ENCODE results near the gene LRRC37A3. TPM values are rescaled to one million over a fixed set of nuclear protein-coding genes. Genes with fewer than 3 reads are reported as not detected.
"Not testable (repeated sequence)": the region's sequence is repeated elsewhere in the genome, so short reads cannot be mapped to it uniquely, and the experiment has no call there.

The LRRC37A3 gene
- total and polyA plus RNA-seq, 12 donors, result 1.0 to 5.9 (median 3.2) TPM

GRCh38 chr17:64920026-64920418 lies 744 bp upstream of the LRRC37A3 start:
- Histone ChIP-seq H3K27ac (peak overlapping the region; percentile 73 to 97 (median 93)), H3K4me3 (peak overlapping the region; percentile 39 to 89 (median 68)), H3K9me3 (no peaks in the 10 kb centered on the region), H3K4me1 (peaks cover 0 to 23% (median 5%) of the 10 kb centered on the region in 9 donors), H3K27me3 (no peaks in the 10 kb centered on the region), H3K36me3 (peaks cover 0 to 6% (median 0%) of the 10 kb centered on the region in 9 donors)
- no peak for TF ChIP-seq CTCF (IDR thresholded peaks at IDR 0.05)
- ATAC-seq (peak in 7 of 8 donors; percentile 4 to 50 (median 22)), DNase-seq (peak in 1 of 2 donors; percentile 29)
- WGBS, 2 donors, result 85 to 89% methylated on average over 9 of the region's 9 CpGs
- intact Hi-C loops (cut with DNase I), result loop anchor here in 1 of 10 donors (10.0 kb wide), 1 partner anchor 275 kb away; no protein-coding TSS in a partner anchor

GRCh38 chr17:64918842-64919288 lies 413 bp downstream of the LRRC37A3 start:
- H3K36me3 ChIP-seq; H3K27me3 ChIP-seq; intact Hi-C loops (cut with DNase I); H3K9me3 ChIP-seq: not testable (repeated sequence)
- peak overlapping the region; percentile 73 to 97 (median 93) for H3K27ac ChIP-seq
- WGBS, 2 donors, result 0 to 1% methylated on average over 37 to 47 of the region's 47 CpGs
- ATAC-seq (peak in 4 of 8 donors; percentile 10 to 63 (median 42)), DNase-seq (peak; percentile 20 to 61)
- H3K4me3 ChIP-seq, result peak overlapping the region; percentile 39 to 89 (median 68)
- peaks cover 0 to 23% (median 5%) of the 10 kb centered on the region in 9 donors for H3K4me1 ChIP-seq

- intact Hi-C loops (cut with DNase I), result not testable (repeated sequence)
- peaks cover 0 to 17% (median 5%) of the 10 kb centered on the region in 9 donors for H3K4me1 ChIP-seq
Measured at GRCh38 chr17:64917540-64917939, 1.7 kb downstream of the LRRC37A3 start.

GRCh38 chr17:64915244-64915643 lies 4.0 kb downstream of the LRRC37A3 start:
- ATAC-seq; H3K27ac ChIP-seq; H3K27me3 ChIP-seq; DNase-seq; H3K4me1 ChIP-seq; H3K36me3 ChIP-seq; H3K4me3 ChIP-seq; H3K9me3 ChIP-seq; intact Hi-C loops (cut with DNase I): not testable (repeated sequence)
- 86 to 96% methylated on average over 1 of the region's 1 CpG for WGBS, 2 donors

More at GRCh38 chr17:64917540-64917939, 1.7 kb downstream of the LRRC37A3 start:
- 97 to 98% methylated on average over 12 to 13 of the region's 16 CpGs for WGBS, 2 donors
- not testable (repeated sequence) for ATAC-seq, DNase-seq, H3K36me3 ChIP-seq, H3K4me3 ChIP-seq, H3K27me3 ChIP-seq, H3K9me3 ChIP-seq, H3K27ac ChIP-seq

- H3K9me3 ChIP-seq; H3K27ac ChIP-seq; DNase-seq; H3K27me3 ChIP-seq; H3K4me1 ChIP-seq; H3K36me3 ChIP-seq; ATAC-seq; intact Hi-C loops (cut with DNase I); H3K4me3 ChIP-seq: not testable (repeated sequence)
- 94 to 100% methylated on average over 1 of the region's 3 CpGs for WGBS, 2 donors
Measured at GRCh38 chr17:64910191-64910514, 9.1 kb downstream of the LRRC37A3 start.

- H3K4me3 ChIP-seq; ATAC-seq; H3K9me3 ChIP-seq; H3K36me3 ChIP-seq; DNase-seq; intact Hi-C loops (cut with DNase I); H3K27ac ChIP-seq; H3K4me1 ChIP-seq; H3K27me3 ChIP-seq: not testable (repeated sequence)
- WGBS, 2 donors, result 89 to 90% methylated on average over 5 to 6 of the region's 7 CpGs
Measured at GRCh38 chr17:64909511-64910190, 9.6 kb downstream of the LRRC37A3 start.

- H3K4me1 ChIP-seq; H3K27ac ChIP-seq; intact Hi-C loops (cut with DNase I); H3K36me3 ChIP-seq; H3K27me3 ChIP-seq; DNase-seq; H3K9me3 ChIP-seq; H3K4me3 ChIP-seq: not testable (repeated sequence)
- peak in 1 of 8 donors; percentile 22 for ATAC-seq
- WGBS, 2 donors, result 100% methylated on average over 2 of the region's 5 CpGs
Measured at GRCh38 chr17:64904069-64904468, 15.2 kb downstream of the LRRC37A3 start.

GRCh38 chr17:64897136-64897535 lies 22.1 kb downstream of the LRRC37A3 start:
- H3K4me1 ChIP-seq; H3K36me3 ChIP-seq; H3K27me3 ChIP-seq; ATAC-seq; DNase-seq; H3K27ac ChIP-seq; H3K4me3 ChIP-seq; H3K9me3 ChIP-seq; intact Hi-C loops (cut with DNase I): not testable (repeated sequence)
- WGBS, 2 donors, result 94 to 98% methylated on average over 13 to 15 of the region's 15 CpGs

- H3K27me3 ChIP-seq; H3K27ac ChIP-seq; H3K4me3 ChIP-seq; H3K9me3 ChIP-seq; H3K4me1 ChIP-seq; ATAC-seq; intact Hi-C loops (cut with DNase I); DNase-seq; H3K36me3 ChIP-seq: not testable (repeated sequence)
- 96 to 97% methylated on average over 22 to 29 of the region's 29 CpGs for WGBS, 2 donors
Measured at GRCh38 chr17:64874210-64874609, 45.1 kb downstream of the LRRC37A3 start.

Data from heart right ventricle (tissue), 16 donors.